Common myeloid progenitor, CD34-positive (primary cell): ENCODE measurements around the gene MDM1.
A peak's percentile ranks its signal among the peaks of the same experiment; 100 is the strongest.

Experiments
- CTCF ChIA-PET: fragments of 350-600 bp; sonication (Branson Sonifier 250); formaldehyde crosslinking; loops from one replicate; lab custom pipeline; 2021; ENCODE audit warnings: antibody characterized with exemption; lab: Charles Lee
- POLR2A ChIA-PET: fragments of 350-600 bp; sonication (Branson Sonifier 250); formaldehyde crosslinking; loops from one replicate; lab custom pipeline; 2021; ENCODE audit warnings: antibody characterized with exemption; lab: Charles Lee
- DNase-seq, 3 donors: peaks; one replicate each; pipeline versions ENCODE4 v3.0.0 to v3.0.0-alpha.2; 2013
- H3K27ac ChIP-seq, 2 experiments: 1 replicate in 1 of 2; 2 replicates in 1 of 2; pipeline ENCODE4 v1.7.0; 2013; ENCODE audit warnings: inconsistent platforms in 2 of 2, low read length in 2 of 2, mild to moderate bottlenecking in 2 of 2, low read depth in 1 of 2, moderate library complexity in 1 of 2; ENCODE audit not compliant: severe bottlenecking in 2 of 2, insufficient read depth in 1 of 2, poor library complexity in 1 of 2
- H3K27me3 ChIP-seq, 5 experiments: replicated peaks in 2 of 5; 1 replicate in 3 of 5; 2 replicates in 2 of 5; pipeline versions ENCODE4 v1.6.1 to v1.7.0; 2013; ENCODE audit warnings: low read length in 4 of 5, mild to moderate bottlenecking in 2 of 5, moderate library complexity in 2 of 5, inconsistent platforms in 1 of 5; ENCODE audit not compliant: insufficient read depth in 5 of 5, control insufficient read depth in 4 of 5
- H3K36me3 ChIP-seq, 4 experiments: 1 replicate in 2 of 4; 2 replicates in 2 of 4; pipeline versions ENCODE4 v1.6.1 to v1.7.0; 2013; ENCODE audit warnings: low read length in 3 of 4, control low read depth in 1 of 4, mild to moderate bottlenecking in 1 of 4; ENCODE audit not compliant: control insufficient read depth in 4 of 4, insufficient read depth in 4 of 4
- H3K4me1 ChIP-seq, 4 experiments: 1 replicate in 3 of 4; 2 replicates in 1 of 4; pipeline versions ENCODE4 v1.6.1 to v1.7.1; 2013; ENCODE audit warnings: low read length in 3 of 4, mild to moderate bottlenecking in 3 of 4, control low read depth in 1 of 4, inconsistent platforms in 1 of 4, moderate library complexity in 1 of 4; ENCODE audit not compliant: control insufficient read depth in 4 of 4, insufficient read depth in 4 of 4; ENCODE audit errors: control extremely low read depth in 1 of 4
- H3K4me3 ChIP-seq, 7 experiments: 1 replicate in 4 of 7; 2 replicates in 3 of 7; pipeline versions ENCODE4 v1.5.1 to v1.7.0; 2013; ENCODE audit warnings: mild to moderate bottlenecking in 7 of 7, low read length in 6 of 7, moderate library complexity in 6 of 7, inconsistent platforms in 2 of 7, low read depth in 2 of 7, control low read depth in 1 of 7; ENCODE audit not compliant: insufficient read depth in 4 of 7, control insufficient read depth in 1 of 7; ENCODE audit errors: extremely low read depth in 1 of 7
- H3K9me3 ChIP-seq, 5 experiments: 1 replicate in 4 of 5; 2 replicates in 1 of 5; pipeline versions ENCODE4 v1.6.1 to v1.7.1; 2013; ENCODE audit warnings: low read length in 4 of 5, mild to moderate bottlenecking in 2 of 5, inconsistent platforms in 1 of 5, low read depth in 1 of 5, moderate library complexity in 1 of 5; ENCODE audit not compliant: control insufficient read depth in 4 of 5, insufficient read depth in 2 of 5; ENCODE audit errors: control extremely low read depth in 1 of 5
- WGBS: methylation state at CpG from one replicate; pipeline ENCODE4 v1.1.5; 2013; ENCODE audit not compliant: insufficient coverage; 5-methylcytosine and 5-hydroxymethylcytosine counted together

Gene MDM1

DNA sequence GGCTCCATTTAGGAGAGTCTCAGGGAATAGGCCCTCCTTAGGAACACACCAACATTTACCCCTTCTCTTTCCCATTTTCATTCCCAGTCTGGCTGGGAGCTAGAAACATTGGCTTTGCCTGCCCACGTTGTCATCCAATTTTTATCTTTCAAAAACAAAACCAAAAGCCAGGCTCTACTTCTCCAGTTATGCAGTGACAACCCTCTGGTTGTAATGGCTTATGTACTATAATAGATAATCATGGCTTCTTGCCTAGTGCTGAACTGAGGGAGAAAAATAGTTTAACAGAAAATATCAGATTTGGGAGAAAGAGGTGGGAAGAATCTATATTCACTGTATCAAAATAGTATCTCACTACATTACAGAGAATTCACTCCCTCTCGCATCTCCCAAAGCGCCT, 46.6 kb downstream of the MDM1 start:
- CTCF ChIA-PET: no interaction called here
- H3K27me3 ChIP-seq: no peaks in the 10 kb centered on the region
- no peaks in the 10 kb centered on the region for H3K9me3 ChIP-seq
- H3K4me1 ChIP-seq: no peaks in the 10 kb centered on the region
- no peak overlapping the region for H3K27ac ChIP-seq
- no peak for DNase-seq
- H3K36me3 ChIP-seq: no peaks in the 10 kb centered on the region
- H3K4me3 ChIP-seq: no peak overlapping the region
- POLR2A ChIA-PET: no interaction called here
- 95% methylated on average over 2 of the region's 3 CpGs for WGBS

DNA sequence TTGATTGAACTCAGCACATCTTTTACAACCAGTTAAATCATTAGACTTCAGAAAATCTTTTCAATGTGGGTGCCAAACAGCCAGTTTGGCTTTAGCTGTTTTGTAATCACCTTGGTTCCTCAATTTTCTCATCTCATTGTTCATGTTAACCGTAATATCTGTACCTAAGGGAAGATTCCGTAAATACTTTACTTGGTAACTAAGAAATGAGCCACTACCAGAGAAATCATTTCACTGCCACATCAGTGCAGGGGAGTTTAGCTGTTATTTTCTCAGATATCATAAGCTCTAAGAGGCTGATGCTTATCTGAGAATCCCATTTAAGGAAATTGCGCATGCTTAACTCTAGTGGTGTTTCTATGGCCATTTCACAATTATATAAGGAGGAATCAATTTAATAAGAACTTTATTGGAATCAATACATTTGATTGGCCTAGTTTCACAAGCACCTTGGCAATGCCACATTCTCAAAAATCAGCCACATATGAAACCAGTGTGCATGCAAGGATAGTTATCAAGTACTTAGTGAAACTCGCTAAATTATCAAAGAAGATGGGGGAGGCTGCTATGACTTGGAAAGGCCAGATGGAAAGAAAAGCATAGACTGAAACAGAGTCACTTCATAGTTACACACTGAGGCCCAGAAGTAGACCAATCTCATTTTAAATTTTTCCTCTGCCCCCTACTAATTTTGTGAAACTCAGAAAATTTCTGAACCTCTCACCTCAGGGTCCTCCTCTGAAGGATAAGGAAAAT, 50.7 kb downstream of the MDM1 start:
- Histone ChIP-seq H3K27me3 (no peaks in the 10 kb centered on the region), H3K36me3 (no peaks in the 10 kb centered on the region), H3K4me3 (no peak overlapping the region), H3K4me1 (peaks cover 0 to 2% (median 0%) of the 10 kb centered on the region in 4 experiments), H3K9me3 (no peaks in the 10 kb centered on the region), H3K27ac (no peak overlapping the region)
- no peak for DNase-seq
- 100% methylated on average over 1 of the region's 4 CpGs for WGBS
- CTCF ChIA-PET: interaction anchor here (1.0 to 1.5 kb wide), 2 partner anchors 9 to 24 kb away, joined by 3 to 4 read pairs; no protein-coding TSS in a partner anchor
- POLR2A ChIA-PET: no interaction called here

DNA sequence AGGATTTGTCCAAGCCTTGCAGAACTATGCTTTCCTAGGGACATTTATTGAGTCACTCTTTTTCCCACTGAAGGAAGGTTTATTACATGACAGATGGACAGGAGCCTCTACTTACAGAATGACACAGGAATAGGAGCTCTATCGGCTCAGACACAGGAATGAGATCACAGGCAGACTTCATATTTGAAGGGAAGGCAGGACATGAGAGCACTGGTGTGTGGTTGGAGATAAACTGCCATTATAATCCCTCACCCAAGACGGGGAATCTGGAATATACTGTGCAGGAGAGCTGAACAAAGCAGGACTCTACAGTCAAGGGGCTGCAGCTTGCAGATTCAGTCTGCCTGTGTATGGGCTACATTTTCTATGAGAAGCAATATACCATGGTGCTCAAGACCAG, 51.9 kb downstream of the MDM1 start:
- no CpG with 5 or more reads among the region's 2 CpGs for WGBS
- no peak overlapping the region for H3K27ac ChIP-seq
- H3K36me3 ChIP-seq: no peaks in the 10 kb centered on the region
- H3K9me3 ChIP-seq: no peaks in the 10 kb centered on the region
- H3K4me1 ChIP-seq: peaks cover 0 to 2% (median 0%) of the 10 kb centered on the region in 4 experiments
- no peak for DNase-seq
- POLR2A ChIA-PET: no interaction called here
- H3K27me3 ChIP-seq: no peaks in the 10 kb centered on the region
- no peak overlapping the region for H3K4me3 ChIP-seq
- CTCF ChIA-PET: interaction anchor here (1.0 kb wide), 1 partner anchor 23 kb away, joined by 3 read pairs; no protein-coding TSS in a partner anchor

DNA sequence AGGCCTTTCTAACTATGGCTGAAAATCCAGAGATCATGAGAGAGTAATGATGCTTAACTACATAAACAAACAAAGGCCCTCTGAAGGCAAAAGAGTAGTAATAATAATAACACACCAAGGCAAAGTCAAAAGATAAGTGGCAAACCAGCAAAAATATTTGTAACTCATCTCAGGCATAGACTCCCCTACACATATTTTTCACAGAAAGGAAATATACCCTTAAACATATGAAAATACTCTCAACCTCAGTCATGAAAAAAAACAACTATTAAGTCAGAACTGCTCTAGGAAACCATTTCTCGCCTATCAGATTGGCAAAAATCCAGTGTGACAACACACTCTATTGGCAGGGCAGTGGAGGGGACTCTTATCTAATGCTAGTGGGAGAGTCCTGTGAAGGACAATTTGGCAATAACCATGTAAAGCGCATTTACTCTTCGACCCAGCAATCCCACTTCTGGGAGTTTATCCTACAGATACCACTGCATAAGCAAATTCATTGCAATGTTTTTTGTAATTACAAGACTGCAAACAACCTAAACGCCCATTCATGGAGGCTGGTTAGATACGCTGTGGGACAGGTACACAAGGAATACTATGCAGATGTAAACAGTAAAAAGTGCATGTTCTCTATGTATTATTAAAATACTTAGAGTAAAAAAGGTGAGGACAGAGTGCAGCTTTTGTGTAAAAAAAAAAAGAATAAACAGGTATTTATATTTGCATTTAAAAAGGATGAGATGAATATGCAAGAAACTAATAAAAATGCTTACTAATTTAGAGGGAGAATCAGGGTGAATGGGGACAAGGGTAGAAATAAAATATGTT, 52.7 kb downstream of the MDM1 start:
- CTCF ChIA-PET: no interaction called here
- POLR2A ChIA-PET: no interaction called here
- no CpG with 5 or more reads among the region's 5 CpGs for WGBS
- Histone ChIP-seq H3K27ac (no peak overlapping the region), H3K27me3 (no peaks in the 10 kb centered on the region), H3K4me3 (no peak overlapping the region), H3K36me3 (no peaks in the 10 kb centered on the region), H3K4me1 (peaks cover 0 to 2% (median 0%) of the 10 kb centered on the region in 4 experiments), H3K9me3 (no peaks in the 10 kb centered on the region)
- peak; percentile 32 to 56 (median 41) for DNase-seq

DNA sequence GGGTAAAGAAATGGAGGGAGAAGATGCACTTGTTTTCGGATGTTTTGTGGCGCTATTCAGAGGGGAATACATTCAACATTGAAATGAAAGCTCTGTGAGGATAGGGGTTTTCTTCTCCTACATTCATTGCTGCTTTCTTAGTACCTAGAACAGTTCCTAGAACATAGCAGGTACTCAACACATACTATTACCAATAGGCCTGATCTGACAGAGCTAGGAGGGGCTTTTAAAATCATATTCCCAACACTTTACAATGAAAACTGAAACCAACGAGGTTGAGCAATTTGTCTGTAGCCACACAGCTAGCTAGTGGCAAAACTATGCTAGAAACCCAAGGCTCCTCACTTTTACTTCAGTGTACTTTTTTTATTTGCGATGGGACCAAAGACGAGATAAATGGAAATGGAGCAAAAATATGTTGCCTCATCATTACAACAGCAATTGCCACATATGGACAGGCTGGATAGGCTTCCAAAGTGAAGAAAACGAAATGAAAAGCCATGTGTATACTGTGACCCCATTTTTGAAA, 55.7 kb downstream of the MDM1 start:
- Histone ChIP-seq H3K4me3 (no peak overlapping the region), H3K4me1 (peaks cover 0 to 2% (median 0%) of the 10 kb centered on the region in 4 experiments), H3K27me3 (no peaks in the 10 kb centered on the region), H3K9me3 (no peaks in the 10 kb centered on the region), H3K27ac (no peak overlapping the region), H3K36me3 (no peaks in the 10 kb centered on the region)
- POLR2A ChIA-PET: no interaction called here
- WGBS: 100% methylated on average over 2 of the region's 6 CpGs
- DNase-seq: no peak
- CTCF ChIA-PET: no interaction called here

DNA sequence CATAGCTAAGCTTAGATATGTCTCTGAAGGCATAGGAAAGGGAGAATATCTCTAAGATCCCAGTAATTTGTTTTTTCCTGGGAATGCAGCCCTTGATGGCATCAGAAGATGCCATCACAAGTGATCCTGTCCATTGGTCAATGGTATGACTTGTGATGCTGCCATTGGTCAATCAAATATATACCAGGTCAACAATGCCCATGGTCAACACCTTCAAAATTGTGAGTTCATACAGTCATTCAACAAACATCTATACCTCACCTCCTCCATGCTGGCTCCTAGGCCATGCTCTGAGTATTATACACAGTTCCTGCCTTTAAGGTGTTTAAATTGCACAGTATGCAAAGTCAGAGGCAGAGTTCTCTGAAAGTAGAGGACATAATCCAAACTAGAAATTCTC, 59.4 kb downstream of the MDM1 start:
- H3K4me1 ChIP-seq: peaks cover 0 to 4% (median 0%) of the 10 kb centered on the region in 4 experiments
- CTCF ChIA-PET: no interaction called here
- no peaks in the 10 kb centered on the region for H3K27me3 ChIP-seq
- no peak overlapping the region for H3K4me3 ChIP-seq
- no peak for DNase-seq
- no peaks in the 10 kb centered on the region for H3K36me3 ChIP-seq
- no peaks in the 10 kb centered on the region for H3K9me3 ChIP-seq
- H3K27ac ChIP-seq: no peak overlapping the region
- POLR2A ChIA-PET: no interaction called here

DNA sequence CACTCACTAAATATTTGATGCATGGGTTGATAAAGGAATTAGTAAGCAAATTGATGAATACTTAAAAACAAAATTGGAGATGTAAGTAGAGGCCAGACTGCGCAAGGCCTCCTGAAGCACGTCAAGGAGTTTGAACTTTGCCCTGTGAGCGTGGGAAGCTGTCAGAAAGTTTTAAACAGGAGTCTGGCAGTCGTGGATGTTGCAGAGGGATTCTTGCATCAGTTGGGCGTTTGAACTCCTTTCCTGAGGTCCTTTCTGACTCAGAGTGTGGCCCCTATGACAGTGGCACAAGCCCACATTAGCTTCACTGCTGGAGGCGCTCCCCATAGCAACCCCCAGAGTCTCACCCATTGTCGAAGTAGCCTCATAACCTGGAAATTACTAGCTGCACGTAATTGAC, 60.8 kb downstream of the MDM1 start:
- Histone ChIP-seq H3K27ac (no peak overlapping the region), H3K36me3 (no peaks in the 10 kb centered on the region), H3K4me3 (no peak overlapping the region), H3K27me3 (no peaks in the 10 kb centered on the region), H3K4me1 (peaks cover 0 to 4% (median 0%) of the 10 kb centered on the region in 4 experiments), H3K9me3 (no peaks in the 10 kb centered on the region)
- ChIA-PET POLR2A (no interaction called here), CTCF (no interaction called here)
- WGBS: 94% methylated on average over 5 of the region's 8 CpGs
- DNase-seq: no peak
